Left ventricle myocardium inferior (tissue), 1 donor: ENCODE data around the gene REV3L. TPM values are rescaled to one million over a fixed set of nuclear protein-coding genes. Genes with fewer than 3 reads are reported as not detected.

Source experiments
- DNase-seq: peaks from one replicate; pipeline ENCODE4 v3.0.0-alpha.2; 2020
- H3K27ac ChIP-seq: fragments of 200-600 bp; replicated peaks from 2 replicates; pipeline ENCODE4 v1.8.0; 2021
- H3K27me3 ChIP-seq: fragments of 200-600 bp; 2 replicates; pipeline ENCODE4 v1.8.0; 2021; ENCODE audit warnings: low read depth
- H3K36me3 ChIP-seq: fragments of 200-600 bp; 2 replicates; pipeline ENCODE4 v1.8.0; 2021
- H3K4me1 ChIP-seq: fragments of 200-600 bp; 2 replicates; pipeline ENCODE4 v1.8.0; 2021
- H3K4me3 ChIP-seq: fragments of 200-600 bp; 2 replicates; pipeline ENCODE4 v1.8.0; 2021; ENCODE audit warnings: mild to moderate bottlenecking, moderate library complexity
- H3K9me3 ChIP-seq: fragments of 200-600 bp; replicated peaks from 2 replicates; pipeline ENCODE4 v1.8.0; 2021
- CTCF ChIP-seq: fragments of 200-600 bp; IDR thresholded peaks from 2 replicates; pipeline ENCODE4 v1.8.0; 2021; ENCODE audit warnings: antibody characterized with exemption, mild to moderate bottlenecking, borderline replicate concordance
- intact Hi-C: fragments of 100-400 bp; cut with micrococcal nuclease; formaldehyde crosslinking; loops from one replicate; pipeline ENCODE4 v1.11.0; 2022
- total RNA-seq: library from RNA; stranded (reverse); fragmentation: NEBNext Ultra II Directional; extraction: Animal tissue kit (Norgen Biotek cat#: 25700); gene quantifications from one replicate; pipeline ENCODE4 v1.2.1, GENCODE V29; 2021
- donor health status: DM: no; HTN: yes; CAD: no; lungs with severe emphysema.

REV3L gene
- total RNA-seq, 1 donor from 2014 or later, result 12.5 TPM

- Histone ChIP-seq H3K36me3 (peaks cover 11% of the 10 kb centered on the region), H3K4me1 (peaks cover 12% of the 10 kb centered on the region), H3K27ac (no peak overlapping the region), H3K9me3 (no peaks in the 10 kb centered on the region), H3K4me3 (no peak overlapping the region), H3K27me3 (no peaks in the 10 kb centered on the region)
- intact Hi-C loops, result no loop called here
- no peak for DNase-seq
- TF ChIP-seq CTCF, result no peak
Measured at GRCh38 chr6:111490067-111490466, 7.0 kb upstream of the REV3L start.

DNA sequence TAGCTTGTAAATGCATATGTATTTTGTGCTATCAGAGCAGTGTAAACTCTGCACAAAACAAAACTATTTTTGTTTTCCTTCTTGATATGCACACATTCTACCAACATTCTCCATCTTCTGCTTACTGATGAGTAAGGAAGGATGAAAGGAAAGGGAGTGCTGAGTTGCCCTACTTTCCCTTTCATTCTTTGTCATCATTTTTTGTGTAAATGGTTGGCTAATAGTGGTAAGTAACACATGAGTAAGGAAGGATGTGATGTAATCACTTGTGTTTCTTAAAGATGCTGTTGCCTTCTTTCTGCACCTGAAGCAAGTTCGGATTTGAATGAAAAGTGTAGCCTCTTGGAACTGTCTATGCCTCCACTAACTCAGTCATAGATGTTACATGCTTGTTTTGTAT lies 4.6 kb upstream of the REV3L start:
- Histone ChIP-seq H3K9me3 (no peaks in the 10 kb centered on the region), H3K4me3 (no peak overlapping the region), H3K27ac (no peak overlapping the region), H3K36me3 (peaks cover 11% of the 10 kb centered on the region), H3K27me3 (no peaks in the 10 kb centered on the region), H3K4me1 (peaks cover 22% of the 10 kb centered on the region)
- TF ChIP-seq CTCF, result no peak
- no peak for DNase-seq
- intact Hi-C loops, result loop anchor here (10.0 kb wide), 1 partner anchor 67 kb away; no protein-coding TSS in a partner anchor

DNA sequence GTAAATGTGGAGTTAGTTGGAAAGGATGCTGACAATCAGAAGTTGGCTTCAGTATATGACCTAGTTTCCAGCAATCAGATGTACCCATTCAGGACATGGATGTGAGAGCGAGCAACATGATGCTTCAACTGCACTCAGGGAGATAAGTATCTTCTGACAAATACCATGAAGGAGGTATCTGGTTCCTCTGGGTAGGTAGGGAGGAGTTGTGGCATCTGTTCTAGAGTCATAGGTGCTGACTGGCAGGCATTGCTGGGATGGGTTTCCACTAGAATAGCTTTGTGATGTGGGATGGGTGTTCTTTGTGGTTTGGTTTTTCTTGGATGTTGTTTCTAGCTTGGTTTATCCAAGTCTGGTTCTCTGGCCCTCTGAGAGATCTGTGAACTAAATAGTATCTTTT lies 3.9 kb upstream of the REV3L start:
- TF ChIP-seq CTCF, result no peak
- H3K9me3 ChIP-seq, result no peaks in the 10 kb centered on the region
- H3K27me3 ChIP-seq, result no peaks in the 10 kb centered on the region
- no peak overlapping the region for H3K27ac ChIP-seq
- H3K36me3 ChIP-seq, result peaks cover 11% of the 10 kb centered on the region
- intact Hi-C loops, result loop anchor here (10.0 kb wide), 1 partner anchor 68 kb away; no protein-coding TSS in a partner anchor
- H3K4me3 ChIP-seq, result no peak overlapping the region
- no peak for DNase-seq
- peaks cover 28% of the 10 kb centered on the region for H3K4me1 ChIP-seq

- Histone ChIP-seq H3K27ac (peak overlapping the region; percentile 100), H3K36me3 (peaks cover 11% of the 10 kb centered on the region), H3K4me3 (no peak overlapping the region), H3K4me1 (peaks cover 32% of the 10 kb centered on the region), H3K9me3 (no peaks in the 10 kb centered on the region), H3K27me3 (no peaks in the 10 kb centered on the region)
- no peak for TF ChIP-seq CTCF
- DNase-seq, result no peak
- intact Hi-C loops, result loop anchor here (10.0 kb wide), 1 partner anchor 68 kb away; no protein-coding TSS in a partner anchor
Measured at GRCh38 chr6:111486475-111486874, 3.5 kb upstream of the REV3L start.

DNA sequence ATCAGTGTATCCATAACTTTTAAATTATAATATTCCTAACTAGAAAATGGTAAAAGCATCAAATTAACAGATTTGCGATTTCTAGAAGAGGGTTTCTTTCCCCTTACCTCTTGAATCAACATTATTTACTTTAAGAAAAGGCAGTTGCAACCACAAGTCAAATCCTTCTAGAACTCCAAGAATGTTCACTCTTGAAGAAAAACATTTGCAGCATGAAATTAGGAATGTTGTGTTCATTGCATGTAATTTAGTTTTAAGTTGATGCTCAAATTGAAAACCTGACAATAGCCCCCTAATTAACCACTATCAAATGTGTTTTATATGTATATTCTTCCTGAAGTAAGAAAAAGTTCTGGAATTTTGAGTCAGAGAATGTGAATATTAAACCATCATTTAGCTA lies 2.3 kb upstream of the REV3L start:
- Histone ChIP-seq H3K27me3 (no peaks in the 10 kb centered on the region), H3K4me3 (no peak overlapping the region), H3K27ac (peak overlapping the region; percentile 100), H3K4me1 (peaks cover 44% of the 10 kb centered on the region), H3K36me3 (peaks cover 11% of the 10 kb centered on the region), H3K9me3 (no peaks in the 10 kb centered on the region)
- TF ChIP-seq CTCF, result no peak
- intact Hi-C loops, result loop anchor here (10.0 kb wide), 1 partner anchor 69 kb away; no protein-coding TSS in a partner anchor
- DNase-seq, result no peak

GRCh38 chr6:111484633-111484930 lies 1.6 kb upstream of the REV3L start:
- Histone ChIP-seq H3K9me3 (no peaks in the 10 kb centered on the region), H3K36me3 (peaks cover 11% of the 10 kb centered on the region), H3K27ac (peak overlapping the region; percentile 100), H3K4me3 (peak overlapping the region; percentile 96), H3K4me1 (peaks cover 51% of the 10 kb centered on the region), H3K27me3 (no peaks in the 10 kb centered on the region)
- intact Hi-C loops, result loop anchor here (5.0 to 10.0 kb wide), 2 partner anchors 70 to 158 kb away; no protein-coding TSS in a partner anchor
- no peak for TF ChIP-seq CTCF
- no peak for DNase-seq
